Measurements from ENCODE around the gene SPACDR. TPM values are rescaled to one million over a fixed set of nuclear protein-coding genes. Genes with fewer than 3 reads are reported as not detected.

Gene SPACDR
- total RNA-seq, 1 donor from 2014 or later: not detected

GRCh38 chr7:100472121-100472851 is 8.2 kb upstream of the SPACDR start:
- H3K27me3 ChIP-seq: no peaks in the 10 kb centered on the region
- no peaks in the 10 kb centered on the region for H3K9me3 ChIP-seq
- intact Hi-C loops (cut with DNase I): loop anchor here (5.0 to 10.0 kb wide), 2 partner anchors 85 to 203 kb away; partner anchors contain the start of gene GNB2
- no peak for TF ChIP-seq POLR2A (IDR thresholded peaks at IDR 0.05)
- TF ChIP-seq POLR2AphosphoS5 (IDR thresholded peaks at IDR 0.05; ENCODE audit: insufficient read depth in 1 of 2, low read depth in 1 of 2): no peak
- TF ChIP-seq CTCF (IDR thresholded peaks at IDR 0.05): no peak
- peak overlapping the region; percentile 54 for H3K27ac ChIP-seq
- peaks cover 0 to 20% of the 10 kb centered on the region in 2 donors for H3K36me3 ChIP-seq
- H3K4me1 ChIP-seq: peaks cover 73% of the 10 kb centered on the region
- no peak for DNase-seq (ENCODE audit: extremely low spot score in 2 of 2)
- no peak overlapping the region for H3K4me3 ChIP-seq

GRCh38 chr7:100471021-100471420 is 7.0 kb upstream of the SPACDR start:
- no peaks in the 10 kb centered on the region for H3K9me3 ChIP-seq
- no peak for DNase-seq (ENCODE audit: extremely low spot score in 2 of 2)
- H3K27me3 ChIP-seq: no peaks in the 10 kb centered on the region
- no peak for TF ChIP-seq CTCF (IDR thresholded peaks at IDR 0.05)
- no peak for TF ChIP-seq POLR2AphosphoS5 (IDR thresholded peaks at IDR 0.05; ENCODE audit: insufficient read depth in 1 of 2, low read depth in 1 of 2)
- TF ChIP-seq POLR2A (IDR thresholded peaks at IDR 0.05): no peak
- intact Hi-C loops (cut with DNase I): loop anchor here (5.0 to 10.0 kb wide), 2 partner anchors 86 to 204 kb away; partner anchors contain the start of gene GNB2
- H3K4me1 ChIP-seq: peaks cover 71% of the 10 kb centered on the region
- H3K4me3 ChIP-seq: no peak overlapping the region
- H3K36me3 ChIP-seq: peaks cover 0 to 20% of the 10 kb centered on the region in 2 donors
- H3K27ac ChIP-seq: no peak overlapping the region

- no peak overlapping the region for H3K4me3 ChIP-seq
- H3K4me1 ChIP-seq: peaks cover 62% of the 10 kb centered on the region
- no peaks in the 10 kb centered on the region for H3K9me3 ChIP-seq
- no peaks in the 10 kb centered on the region for H3K27me3 ChIP-seq
- peak; percentile 95 to 98 (median 96) for TF ChIP-seq CTCF (IDR thresholded peaks at IDR 0.05)
- no peak for TF ChIP-seq POLR2AphosphoS5 (IDR thresholded peaks at IDR 0.05; ENCODE audit: insufficient read depth in 1 of 2, low read depth in 1 of 2)
- intact Hi-C loops (cut with DNase I): loop anchor here (5.0 to 10.0 kb wide), 3 partner anchors 88 to 223 kb away; partner anchors contain the start of genes GIGYF1 and GNB2
- peak overlapping the region; percentile 42 for H3K27ac ChIP-seq
- no peak for DNase-seq (ENCODE audit: extremely low spot score in 2 of 2)
- peaks cover 0 to 20% of the 10 kb centered on the region in 2 donors for H3K36me3 ChIP-seq
Measured at GRCh38 chr7:100469227-100470044, 5.4 kb upstream of the SPACDR start.

- H3K4me3 ChIP-seq: no peak overlapping the region
- TF ChIP-seq POLR2A (IDR thresholded peaks at IDR 0.05): no peak
- H3K9me3 ChIP-seq: no peaks in the 10 kb centered on the region
- DNase-seq (ENCODE audit: extremely low spot score in 2 of 2): no peak
- intact Hi-C loops (cut with DNase I): loop anchor here (5.0 kb wide), 1 partner anchor 224 kb away; the partner anchor contains the start of gene GIGYF1
- no peaks in the 10 kb centered on the region for H3K27me3 ChIP-seq
- peaks cover 47% of the 10 kb centered on the region for H3K4me1 ChIP-seq
- peaks cover 0 to 6% of the 10 kb centered on the region in 2 donors for H3K36me3 ChIP-seq
- peak overlapping the region; percentile 17 for H3K27ac ChIP-seq
Measured at GRCh38 chr7:100467638-100468373, 3.7 kb upstream of the SPACDR start.

Data from vagina (tissue), 2 donors.